Suprapubic skin (tissue), 4 donors: ENCODE measurements around the gene SLC33A1.
"Not testable (repeated sequence)": the region's sequence is repeated elsewhere in the genome, so short reads cannot be mapped to it uniquely, and the experiment has no call there.

Source experiments
- CTCF ChIP-seq, 2 donors: fragments of 200-600 bp in 1 of 2; fragments of 450-650 bp in 1 of 2; sonication (generic) in 1 of 2; IDR thresholded peaks; one replicate each; pipeline ENCODE4 v1.5.1; 2016 to 2019; ENCODE audit warnings: antibody characterized with exemption in 2 of 2, mild to moderate bottlenecking in 1 of 2, moderate library complexity in 1 of 2
- EP300 ChIP-seq: sonication (generic); formaldehyde crosslinking; IDR thresholded peaks from one replicate; pipeline ENCODE4 v1.6.1; 2017; ENCODE audit warnings: antibody characterized with exemption
- POLR2A ChIP-seq, 2 donors: fragments of 450-650 bp; IDR thresholded peaks; one replicate each; pipeline ENCODE4 v1.6.1; 2017; ENCODE audit warnings: antibody characterized with exemption in 2 of 2, mild to moderate bottlenecking in 2 of 2, moderate library complexity in 2 of 2
- POLR2AphosphoS5 ChIP-seq, 3 donors: sonication (generic); formaldehyde crosslinking; IDR thresholded peaks; one replicate each; pipeline ENCODE4 v1.6.1; 2017; ENCODE audit warnings: antibody characterized with exemption in 3 of 3

DNA sequence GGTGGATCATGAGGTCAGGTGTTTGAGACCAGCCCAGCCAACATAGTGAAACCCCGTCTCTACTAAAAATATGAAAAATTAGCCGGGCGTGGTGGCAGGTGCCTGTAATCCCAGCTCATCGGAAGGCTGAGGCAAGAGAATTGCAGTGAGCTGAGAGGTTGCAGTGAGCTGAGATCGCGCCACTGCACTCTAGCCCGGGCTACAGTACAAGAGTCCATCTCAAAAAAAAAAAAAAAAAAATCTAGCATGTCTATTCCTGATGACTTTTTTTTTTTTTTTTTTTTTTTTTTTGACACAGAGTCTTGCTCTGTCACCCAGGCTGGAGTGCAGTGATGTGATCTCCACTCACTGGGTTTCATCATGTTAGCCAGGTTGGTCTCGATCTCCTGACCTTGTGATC, 32.1 kb upstream of the SLC33A1 start:
- not testable (repeated sequence) for TF ChIP-seq CTCF (IDR thresholded peaks at IDR 0.05); POLR2A (IDR thresholded peaks at IDR 0.05); EP300; POLR2AphosphoS5 (IDR thresholded peaks at IDR 0.05)
